GM12864 (cell line): ENCODE results near the gene COL11A2.

ENCODE experiments used
- DNase-seq: peaks from one replicate; pipeline ENCODE4 v3.0.0-alpha.2; 2011; ENCODE audit warnings: low read depth
- H3K4me3 ChIP-seq: 2 replicates; pipeline ENCODE4 v1.5.1; 2011; ENCODE audit warnings: mild to moderate bottlenecking, low read depth, low read length, control low read depth
- TF ChIP-seq, protein P1 (sequence below): IDR thresholded peaks from 2 replicates; pipeline ENCODE4 v1.5.1; 2011; ENCODE audit warnings: low read depth, mild to moderate bottlenecking, moderate library complexity, low read length, control low read depth, inconsistent platforms; ENCODE audit errors: missing control alignments

COL11A2 gene

DNA sequence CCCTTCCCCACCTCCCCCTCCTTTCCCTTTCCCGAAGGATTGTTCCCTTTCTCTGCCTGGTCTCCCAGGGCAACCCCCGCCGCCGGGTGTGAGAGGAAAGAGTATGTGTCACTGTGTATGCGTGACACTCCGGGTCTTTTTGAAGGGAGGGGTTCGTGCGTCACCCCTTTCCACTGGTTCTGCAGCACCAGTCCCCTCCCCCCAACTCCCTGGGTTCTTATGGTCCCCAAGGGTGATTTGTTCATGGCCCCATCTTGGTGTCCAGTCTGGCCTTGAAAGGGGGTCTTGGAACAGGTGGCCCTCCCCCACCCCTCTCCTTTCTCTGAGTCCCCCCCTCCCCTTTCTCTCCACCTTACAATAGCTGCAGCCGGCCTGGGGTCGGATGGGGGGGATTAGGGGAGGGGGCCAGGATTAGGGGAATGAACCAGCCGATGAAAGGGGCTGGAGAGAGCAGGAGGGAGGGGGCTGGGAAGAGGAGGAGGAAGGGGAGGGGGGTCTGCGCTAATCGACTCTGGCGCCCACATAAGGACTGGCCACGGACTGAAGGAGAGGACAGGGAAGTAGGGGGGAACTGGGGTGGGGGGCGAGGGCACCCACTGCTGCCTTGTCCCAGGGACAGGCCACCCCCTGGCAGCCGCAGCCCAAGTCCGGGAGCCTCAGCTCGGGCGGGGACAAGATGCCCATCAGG is 14.7 kb upstream of the COL11A2 start:
- TF ChIP-seq, protein P1, sequence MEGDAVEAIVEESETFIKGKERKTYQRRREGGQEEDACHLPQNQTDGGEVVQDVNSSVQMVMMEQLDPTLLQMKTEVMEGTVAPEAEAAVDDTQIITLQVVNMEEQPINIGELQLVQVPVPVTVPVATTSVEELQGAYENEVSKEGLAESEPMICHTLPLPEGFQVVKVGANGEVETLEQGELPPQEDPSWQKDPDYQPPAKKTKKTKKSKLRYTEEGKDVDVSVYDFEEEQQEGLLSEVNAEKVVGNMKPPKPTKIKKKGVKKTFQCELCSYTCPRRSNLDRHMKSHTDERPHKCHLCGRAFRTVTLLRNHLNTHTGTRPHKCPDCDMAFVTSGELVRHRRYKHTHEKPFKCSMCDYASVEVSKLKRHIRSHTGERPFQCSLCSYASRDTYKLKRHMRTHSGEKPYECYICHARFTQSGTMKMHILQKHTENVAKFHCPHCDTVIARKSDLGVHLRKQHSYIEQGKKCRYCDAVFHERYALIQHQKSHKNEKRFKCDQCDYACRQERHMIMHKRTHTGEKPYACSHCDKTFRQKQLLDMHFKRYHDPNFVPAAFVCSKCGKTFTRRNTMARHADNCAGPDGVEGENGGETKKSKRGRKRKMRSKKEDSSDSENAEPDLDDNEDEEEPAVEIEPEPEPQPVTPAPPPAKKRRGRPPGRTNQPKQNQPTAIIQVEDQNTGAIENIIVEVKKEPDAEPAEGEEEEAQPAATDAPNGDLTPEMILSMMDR = no peak
- peak overlapping the region; percentile 83 for H3K4me3 ChIP-seq
- no peak for DNase-seq

DNA sequence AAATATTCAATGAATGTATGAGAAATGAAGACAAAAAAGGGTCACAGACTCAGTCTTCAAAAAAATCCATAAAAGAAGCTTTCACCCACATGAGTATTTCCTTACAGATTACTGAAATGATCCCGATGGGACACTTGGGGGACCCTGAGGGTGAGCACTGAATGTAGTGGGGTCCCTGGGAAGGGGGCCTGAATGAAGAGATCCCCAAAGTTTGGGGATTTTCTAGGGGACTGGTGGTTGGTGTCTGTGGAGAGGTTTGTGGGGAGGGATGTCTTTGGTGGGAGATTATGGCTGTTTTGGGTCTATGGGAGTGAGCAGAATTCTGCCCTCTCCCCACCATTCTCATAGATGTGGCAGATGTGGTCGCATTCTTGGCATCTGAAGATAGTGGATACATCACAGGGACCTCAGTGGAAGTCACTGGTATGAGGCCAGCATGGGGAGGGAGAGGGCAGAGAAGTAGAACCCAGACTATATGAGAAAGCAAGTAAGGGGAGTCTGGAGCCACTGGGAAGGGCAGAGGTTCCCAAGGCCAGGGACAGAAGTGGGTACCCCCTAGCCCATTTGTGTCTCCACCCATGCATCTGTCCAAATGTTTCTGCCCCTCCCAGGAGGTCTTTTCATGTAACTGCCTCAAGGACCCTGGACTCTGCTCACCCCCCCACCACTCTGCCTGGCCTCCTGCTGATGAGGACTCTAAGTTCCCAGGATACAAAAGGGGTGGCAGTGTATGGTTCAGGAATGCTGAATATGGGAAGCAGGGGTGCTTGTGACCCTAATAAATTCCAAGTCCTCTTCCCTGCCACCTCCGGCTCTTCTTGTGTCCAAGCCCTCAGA is 14.0 kb upstream of the COL11A2 start:
- no peak for DNase-seq
- no peak overlapping the region for H3K4me3 ChIP-seq
- TF ChIP-seq, protein P1 = no peak

DNA sequence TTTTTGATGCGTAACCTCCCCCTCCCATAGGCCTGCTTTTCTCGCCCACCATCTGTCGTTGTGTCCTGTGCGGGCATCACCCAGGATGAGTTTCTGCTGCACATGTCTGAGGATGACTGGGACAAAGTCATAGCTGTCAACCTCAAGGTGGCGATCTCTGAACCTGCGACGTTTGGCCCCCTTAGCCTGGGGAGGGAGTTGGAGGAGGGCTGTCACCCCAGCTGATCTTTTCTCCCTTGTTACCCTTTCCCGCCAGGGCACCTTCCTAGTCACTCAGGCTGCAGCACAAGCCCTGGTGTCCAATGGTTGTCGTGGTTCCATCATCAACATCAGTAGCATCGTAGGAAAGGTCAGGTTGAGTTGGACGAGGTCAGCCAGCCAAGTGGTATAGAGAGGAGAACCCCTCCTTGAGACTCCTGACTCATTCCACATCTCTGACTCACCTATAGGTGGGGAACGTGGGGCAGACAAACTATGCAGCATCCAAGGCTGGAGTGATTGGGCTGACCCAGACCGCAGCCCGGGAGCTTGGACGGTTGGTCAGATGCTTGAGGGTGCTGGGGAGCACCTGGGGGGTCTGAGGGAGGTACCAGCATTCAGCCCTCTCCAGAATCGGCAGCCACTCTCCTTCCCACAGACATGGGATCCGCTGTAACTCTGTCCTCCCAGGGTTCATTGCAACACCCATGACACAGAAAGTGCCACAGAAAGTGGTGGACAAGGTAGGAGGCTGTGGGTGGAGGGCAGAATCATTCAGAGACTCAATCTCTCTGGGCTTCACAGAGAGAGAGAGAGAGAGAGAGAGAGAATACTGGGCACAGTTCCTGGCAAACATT is 13.1 kb upstream of the COL11A2 start:
- DNase-seq = no peak
- TF ChIP-seq, protein P1 = peak; percentile 31
- peak overlapping the region; percentile 81 for H3K4me3 ChIP-seq

DNA sequence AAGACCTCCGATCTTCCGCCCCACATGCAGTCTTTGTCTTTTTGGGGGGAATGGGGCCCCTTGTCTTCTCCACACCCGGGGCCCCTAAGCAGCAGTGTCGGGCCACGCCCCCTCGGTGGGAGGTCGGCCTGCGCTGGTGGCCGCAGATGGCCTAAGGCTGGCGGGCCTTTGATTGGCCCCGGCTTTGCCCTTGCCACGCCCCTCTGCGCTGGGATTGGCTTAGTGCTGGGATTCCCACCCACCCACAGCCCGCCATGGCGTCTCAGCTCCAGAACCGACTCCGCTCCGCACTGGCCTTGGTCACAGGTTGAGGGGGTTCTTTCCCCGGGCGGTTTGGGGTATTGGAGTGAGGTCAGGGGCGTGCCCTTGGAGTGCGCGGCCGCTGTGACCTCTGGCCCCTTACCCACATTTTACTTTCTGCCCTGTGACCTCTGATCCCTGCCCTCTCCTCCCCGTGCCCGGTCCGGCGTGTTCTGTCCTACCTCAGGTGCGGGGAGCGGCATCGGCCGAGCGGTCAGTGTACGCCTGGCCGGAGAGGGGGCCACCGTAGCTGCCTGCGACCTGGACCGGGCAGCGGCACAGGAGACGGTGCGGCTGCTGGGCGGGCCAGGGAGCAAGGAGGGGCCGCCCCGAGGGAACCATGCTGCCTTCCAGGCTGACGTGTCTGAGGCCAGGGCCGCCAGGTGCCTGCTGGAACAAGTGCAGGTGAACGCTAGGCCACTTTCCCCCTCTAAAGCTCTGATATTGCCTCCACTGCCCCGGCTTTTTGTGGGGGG is 12.3 kb upstream of the COL11A2 start, which contains the start of gene HSD17B8:
TSS of gene HSD17B8 (plus strand) at position 241 of the 776 bp plus-strand sequence. CDS start at position 255, 14 bp downstream.
- DNase-seq = no peak
- TF ChIP-seq, protein P1 = no peak
- H3K4me3 ChIP-seq = peak within 1 kb of the TSS; percentile 81

DNA sequence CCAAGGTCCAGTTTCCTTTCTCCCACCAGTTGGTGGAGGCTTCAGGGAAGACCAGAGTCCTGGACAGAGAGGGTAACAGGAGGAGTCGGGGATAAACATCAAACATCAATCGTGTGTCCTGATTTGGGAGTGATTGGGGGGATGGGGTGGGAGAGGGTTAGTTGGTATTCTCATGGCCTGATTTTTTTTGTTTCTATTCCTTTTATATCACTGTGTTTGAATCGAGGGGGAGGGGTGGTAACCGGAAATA is 11.8 kb upstream of the COL11A2 start:
- no peak for DNase-seq
- no peak overlapping the region; the same call in 1 of the 2 replicates for H3K4me3 ChIP-seq
- TF ChIP-seq, protein P1 = no peak

DNA sequence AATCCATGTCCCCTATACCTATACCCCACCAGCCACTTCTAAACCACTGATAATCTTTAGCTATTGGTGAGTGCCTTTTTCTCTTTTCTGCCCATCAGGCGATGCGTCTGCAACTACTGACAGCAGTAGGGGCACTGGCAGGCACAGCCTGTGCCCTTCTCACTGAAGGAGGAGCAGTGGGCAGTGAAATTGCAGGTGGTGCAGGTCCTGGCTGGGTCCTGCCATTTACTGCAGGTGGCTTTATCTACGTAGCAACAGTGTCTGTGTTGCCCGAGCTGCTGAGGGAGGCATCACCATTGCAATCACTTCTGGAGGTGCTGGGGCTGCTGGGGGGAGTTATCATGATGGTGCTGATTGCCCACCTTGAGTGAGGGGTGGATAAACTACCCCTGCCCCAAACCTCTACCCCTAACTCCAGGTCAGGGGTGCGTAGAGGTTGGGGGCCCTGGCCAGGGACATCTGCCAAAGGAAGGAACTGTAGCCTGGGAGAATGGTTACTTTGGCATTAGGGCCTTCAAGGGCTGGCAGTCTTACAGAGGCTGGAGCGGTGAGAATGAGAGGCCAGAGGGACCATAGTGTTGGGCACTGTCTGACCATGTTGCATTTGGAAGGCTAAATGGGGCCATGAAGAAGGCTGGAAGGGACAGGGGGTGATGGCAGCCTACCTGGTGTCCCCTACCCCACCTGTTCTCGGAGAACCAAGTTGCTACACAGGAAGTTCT is 11.3 kb upstream of the COL11A2 start:
- TF ChIP-seq, protein P1 = no peak

More for the DNA sequence above, 11.3 kb upstream of the COL11A2 start:
- H3K4me3 ChIP-seq = no peak overlapping the region; the same call in 1 of the 2 replicates
- no peak for DNase-seq
